GM10266 (cell line): ENCODE results near the gene ICAM2.

Source experiments
- DNase-seq: peaks from one replicate; pipeline ENCODE4 v3.0.0; 2012; ENCODE audit errors: extremely low spot score
- TF ChIP-seq, protein P1 (sequence below): IDR thresholded peaks from 2 replicates; pipeline ENCODE4 v1.5.1; 2012; ENCODE audit warnings: mild to moderate bottlenecking, low read depth; ENCODE audit not compliant: control insufficient read depth, insufficient read depth; ENCODE audit errors: missing control alignments

ICAM2 gene

DNA sequence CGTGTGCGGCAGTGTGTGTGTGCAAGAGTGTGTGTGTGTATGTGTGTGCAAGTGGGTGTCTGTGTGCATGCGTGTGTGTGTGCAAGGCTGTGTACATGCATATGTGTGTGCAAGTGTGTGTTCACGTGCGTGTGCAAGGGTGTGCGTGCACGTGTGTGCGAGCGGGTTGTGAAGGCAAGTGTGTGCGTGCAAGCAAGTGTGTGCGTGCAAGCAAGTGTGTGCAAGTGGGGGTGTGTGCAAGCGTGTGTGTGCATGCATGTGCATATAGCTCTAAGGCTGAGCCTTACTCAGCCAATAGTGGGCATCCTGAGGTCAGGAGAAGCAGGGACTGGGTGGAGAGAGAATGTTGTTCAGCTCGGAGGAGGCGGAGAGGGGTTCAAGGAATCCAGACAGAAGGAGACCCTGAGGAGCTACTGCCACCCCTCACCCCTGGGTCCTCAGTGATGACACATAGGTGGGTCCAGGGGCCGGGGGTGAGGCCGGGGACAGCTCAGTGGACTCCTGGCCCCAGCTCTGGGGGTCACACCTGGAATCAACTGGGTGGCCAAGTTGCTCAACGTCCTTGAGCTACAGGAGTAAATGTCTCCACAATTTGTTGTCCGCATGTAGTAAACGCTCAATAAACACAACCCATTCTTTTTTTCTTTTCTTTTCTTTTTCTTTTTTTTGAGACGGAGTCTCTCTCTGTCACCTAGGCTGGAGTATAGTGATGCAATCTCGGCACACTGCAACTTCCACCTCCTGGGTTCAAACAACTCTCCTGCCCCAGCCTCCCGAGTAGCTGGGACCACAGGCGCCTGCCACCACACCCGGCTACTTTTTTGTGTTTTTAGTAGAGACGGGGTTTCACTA lies 20.5 kb downstream of the ICAM2 start:
- DNase-seq, result no peak
- TF ChIP-seq, protein P1, sequence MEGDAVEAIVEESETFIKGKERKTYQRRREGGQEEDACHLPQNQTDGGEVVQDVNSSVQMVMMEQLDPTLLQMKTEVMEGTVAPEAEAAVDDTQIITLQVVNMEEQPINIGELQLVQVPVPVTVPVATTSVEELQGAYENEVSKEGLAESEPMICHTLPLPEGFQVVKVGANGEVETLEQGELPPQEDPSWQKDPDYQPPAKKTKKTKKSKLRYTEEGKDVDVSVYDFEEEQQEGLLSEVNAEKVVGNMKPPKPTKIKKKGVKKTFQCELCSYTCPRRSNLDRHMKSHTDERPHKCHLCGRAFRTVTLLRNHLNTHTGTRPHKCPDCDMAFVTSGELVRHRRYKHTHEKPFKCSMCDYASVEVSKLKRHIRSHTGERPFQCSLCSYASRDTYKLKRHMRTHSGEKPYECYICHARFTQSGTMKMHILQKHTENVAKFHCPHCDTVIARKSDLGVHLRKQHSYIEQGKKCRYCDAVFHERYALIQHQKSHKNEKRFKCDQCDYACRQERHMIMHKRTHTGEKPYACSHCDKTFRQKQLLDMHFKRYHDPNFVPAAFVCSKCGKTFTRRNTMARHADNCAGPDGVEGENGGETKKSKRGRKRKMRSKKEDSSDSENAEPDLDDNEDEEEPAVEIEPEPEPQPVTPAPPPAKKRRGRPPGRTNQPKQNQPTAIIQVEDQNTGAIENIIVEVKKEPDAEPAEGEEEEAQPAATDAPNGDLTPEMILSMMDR, result no peak

DNA sequence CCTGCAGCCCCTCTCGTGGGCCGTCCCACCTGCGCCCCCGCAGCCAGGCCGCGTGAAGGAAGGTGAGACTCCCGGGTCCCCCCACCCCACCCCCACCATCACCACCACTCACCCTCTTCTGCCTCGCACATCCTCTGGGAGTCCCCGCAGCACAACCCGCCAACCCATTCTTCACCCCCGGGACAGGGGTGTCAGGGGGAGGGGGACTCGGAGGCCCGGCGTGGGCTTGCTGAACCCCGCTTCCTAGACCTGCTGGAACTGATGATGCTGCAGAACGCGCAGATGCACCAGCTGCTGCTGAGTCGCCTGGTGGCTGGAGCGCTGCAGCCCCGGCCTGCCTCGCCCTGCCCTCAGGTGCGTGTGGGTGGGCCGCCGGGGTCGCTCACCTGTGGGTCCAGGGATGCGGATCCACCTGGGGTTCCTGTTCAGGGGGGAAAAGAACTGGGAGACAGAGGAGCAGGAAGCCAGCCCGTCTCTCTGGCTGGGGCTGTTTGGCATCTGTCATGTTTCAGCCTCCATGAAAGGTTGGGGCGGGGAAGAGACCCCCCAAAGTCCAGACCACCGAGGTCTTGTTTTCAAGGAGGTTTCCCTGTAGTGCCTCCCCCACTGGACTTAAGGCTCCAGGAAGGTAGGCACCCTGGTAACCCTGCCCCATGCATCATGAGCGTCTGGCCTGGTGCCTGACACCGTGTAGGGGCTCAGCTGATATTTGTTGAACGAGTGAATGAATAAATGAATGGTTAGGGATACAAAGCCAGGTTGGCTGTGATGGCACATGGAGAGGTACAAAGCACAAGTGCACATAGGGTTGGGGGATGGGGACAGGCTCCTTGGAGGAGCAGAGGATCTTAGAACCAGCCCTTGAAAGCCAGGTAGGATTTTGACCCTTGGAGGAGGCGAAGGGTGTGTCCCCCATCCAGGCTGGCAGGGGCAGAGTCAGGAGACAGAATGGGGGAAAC lies 21.4 kb downstream of the ICAM2 start:
- TF ChIP-seq, protein P1, result no peak
- DNase-seq, result no peak

DNA sequence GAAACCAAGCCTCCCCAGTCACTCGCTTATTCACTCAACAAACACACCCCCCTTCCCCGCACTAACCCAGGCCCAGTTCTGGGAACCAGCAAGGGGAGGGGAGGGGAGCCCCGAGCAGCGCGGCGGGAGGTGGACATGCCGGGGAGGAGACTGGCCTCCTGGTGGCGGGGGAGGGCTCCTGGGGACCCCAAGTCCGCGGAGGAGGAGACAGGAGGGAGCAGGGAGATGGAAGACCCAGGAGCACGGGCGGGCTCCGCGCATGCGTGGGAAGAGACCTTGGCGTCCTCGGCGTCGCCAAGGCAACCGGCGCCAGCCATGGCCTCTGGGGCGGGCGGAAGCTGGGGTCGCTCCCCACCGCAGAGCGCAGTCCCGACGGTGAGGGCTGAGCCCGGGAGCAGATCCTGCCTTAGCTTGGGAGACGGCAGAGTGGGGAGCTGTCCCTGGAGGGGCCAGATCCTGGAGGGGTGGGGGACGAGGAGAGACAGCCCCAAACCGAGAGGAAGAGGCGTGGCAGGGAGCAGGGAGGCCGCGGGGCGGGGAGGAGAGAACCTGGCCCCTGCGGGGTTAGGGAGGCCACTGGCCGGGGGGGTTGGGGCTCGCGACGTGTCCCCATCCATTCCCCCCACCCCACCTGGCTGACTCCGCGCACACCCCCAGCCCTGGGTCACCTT lies 22.2 kb downstream of the ICAM2 start, which contains the start of gene PRR29:
Gene PRR29, plus strand, starts transcription at position 302 of the 671 bp plus-strand sequence. Its CDS starts 14 bp downstream, at position 316.
- DNase-seq, result peak; percentile 87
- TF ChIP-seq, protein P1, result no peak

DNA sequence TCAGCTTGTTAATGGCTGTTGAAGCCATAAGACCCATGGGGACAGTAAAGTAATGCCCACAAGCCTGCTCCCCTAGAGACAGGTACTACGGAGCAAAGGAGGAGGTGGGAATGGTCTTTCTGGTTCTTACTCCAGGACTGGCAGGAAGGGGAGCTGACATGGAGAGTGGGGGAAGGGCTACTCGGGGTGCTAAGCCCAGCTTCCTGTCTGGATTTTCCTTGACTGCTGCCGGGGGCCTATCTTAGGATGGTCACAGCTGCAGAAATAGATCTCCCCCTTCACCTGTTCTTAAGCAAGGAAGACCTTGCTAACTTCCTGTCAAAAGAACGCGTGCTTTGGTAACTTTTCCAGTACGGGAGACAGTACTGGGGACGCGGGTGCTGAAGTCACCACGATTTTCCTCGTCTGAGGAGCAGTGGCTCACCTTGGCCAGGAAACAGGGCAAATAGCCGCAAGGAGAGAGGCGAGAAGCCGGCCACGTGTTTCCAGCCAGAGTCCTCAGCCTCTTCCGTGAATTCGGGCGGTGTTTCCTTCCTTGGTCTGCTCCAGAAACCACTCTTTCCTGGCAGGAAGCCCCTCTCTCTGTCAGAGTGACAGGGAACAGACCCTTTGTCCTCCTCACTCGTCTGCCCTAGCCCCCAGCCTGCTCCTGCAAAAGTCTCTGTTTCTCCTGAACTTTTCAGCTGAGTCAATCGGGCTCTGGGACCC lies 22.9 kb downstream of the ICAM2 start:
- TF ChIP-seq, protein P1, result no peak

DNA sequence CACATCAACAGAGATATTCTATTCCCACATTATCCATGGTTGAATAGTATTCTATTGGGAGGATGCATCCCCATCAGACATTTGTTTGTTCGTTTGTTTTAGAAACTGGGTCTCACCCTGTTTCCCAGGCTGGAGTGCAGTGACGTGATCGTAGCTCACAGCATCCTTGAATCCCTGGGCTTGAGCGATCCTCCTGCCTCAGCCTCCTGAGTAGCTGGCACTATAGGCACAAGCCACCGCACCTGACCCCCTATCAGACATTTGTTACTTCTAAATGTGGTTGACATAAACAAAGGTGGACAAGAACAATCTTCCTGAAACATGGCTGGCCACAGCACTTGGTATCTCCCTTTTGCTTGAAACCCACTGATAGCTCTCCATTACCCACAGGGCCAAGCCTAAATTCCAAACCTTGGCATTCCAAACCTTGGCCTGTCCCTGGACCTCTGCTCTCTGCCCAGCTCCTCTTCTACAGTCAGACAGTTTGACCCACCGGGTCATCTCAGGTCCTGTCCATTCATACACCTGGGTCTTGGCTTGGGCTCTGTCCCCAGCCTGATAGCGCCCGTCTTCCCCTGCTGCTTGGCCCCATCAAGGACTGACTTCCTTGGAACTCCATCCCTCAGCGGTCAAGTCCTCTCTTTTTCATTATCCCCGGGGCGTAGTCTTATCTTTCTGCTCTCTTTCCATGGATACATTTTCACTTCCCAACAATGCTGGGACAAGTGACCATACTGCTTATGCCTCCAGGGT lies 23.8 kb downstream of the ICAM2 start:
- TF ChIP-seq, protein P1, result no peak
- no peak for DNase-seq

More for the DNA sequence above, 22.9 kb downstream of the ICAM2 start:
- DNase-seq, result no peak

DNA sequence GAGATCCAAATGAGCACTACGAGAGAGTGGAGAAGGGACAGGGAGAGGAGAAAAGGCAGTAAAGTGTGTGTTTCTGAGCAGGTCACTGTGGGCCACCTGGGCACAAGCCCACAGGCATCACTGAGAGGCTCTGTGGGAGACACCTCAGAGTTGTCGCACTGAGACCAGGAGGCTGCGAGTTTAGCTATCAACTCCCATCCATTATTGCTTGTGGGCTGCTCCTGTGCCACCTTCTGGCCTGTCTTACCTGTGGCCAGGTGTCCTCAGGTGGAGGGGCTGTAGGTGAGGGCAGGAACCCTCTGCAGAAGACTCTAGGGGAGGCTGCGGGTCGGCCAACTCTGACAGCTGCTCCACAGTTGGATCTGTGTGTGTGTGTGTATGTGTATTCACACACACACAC lies 24.8 kb downstream of the ICAM2 start:
- TF ChIP-seq, protein P1, result no peak
- DNase-seq, result no peak
